RWPE2 (cell line): Measurements from ENCODE around the gene XIRP2.
A peak's percentile ranks its signal among the peaks of the same experiment; 100 is the strongest.

Source experiments
- ATAC-seq: fragments of 200-7000 bp; cut with Tn5 transposase; 3 replicates; pipeline ENCODE4 v1.9.1; 2021; ENCODE audit warnings: low read depth
- DNase-seq: peaks from one replicate; pipeline ENCODE4 v3.0.0-alpha.2; 2020; ENCODE audit warnings: low spot score
- H3K27ac ChIP-seq: fragments of 450-650 bp; 2 replicates; pipeline ENCODE4 v1.5.1; 2017; ENCODE audit warnings: mild to moderate bottlenecking; ENCODE audit not compliant: poor library complexity, severe bottlenecking
- H3K27me3 ChIP-seq: fragments of 250-450 bp; sonication (Bioruptor Pico); 2 replicates; pipeline ENCODE4 v1.5.1; 2021; ENCODE audit warnings: mild to moderate bottlenecking, moderate library complexity; ENCODE audit not compliant: insufficient read depth, poor library complexity, severe bottlenecking
- H3K36me3 ChIP-seq: fragments of 250-450 bp; sonication (Bioruptor Pico); 2 replicates; pipeline ENCODE4 v1.5.1; 2020; ENCODE audit warnings: low read depth, mild to moderate bottlenecking, moderate library complexity
- H3K4me1 ChIP-seq: fragments of 250-450 bp; sonication (Bioruptor Pico); 2 replicates; pipeline ENCODE4 v1.5.1; 2021; ENCODE audit warnings: mild to moderate bottlenecking, moderate library complexity; ENCODE audit not compliant: insufficient read depth, poor library complexity, severe bottlenecking
- H3K4me3 ChIP-seq: fragments of 250-450 bp; sonication (Bioruptor Pico); 2 replicates; pipeline ENCODE4 v1.5.1; 2021; ENCODE audit warnings: mild to moderate bottlenecking, moderate library complexity; ENCODE audit not compliant: severe bottlenecking
- H3K9me3 ChIP-seq: fragments of 250-450 bp; sonication (Bioruptor Pico); 2 replicates; pipeline ENCODE4 v1.5.1; 2021; ENCODE audit warnings: mild to moderate bottlenecking, moderate library complexity; ENCODE audit not compliant: severe bottlenecking
- CTCF ChIP-seq: fragments of 450-650 bp; IDR thresholded peaks from one replicate; pipeline ENCODE4 v1.5.1; 2017; ENCODE audit warnings: mild to moderate bottlenecking, moderate library complexity; ENCODE audit not compliant: poor library complexity, severe bottlenecking

Gene XIRP2

DNA sequence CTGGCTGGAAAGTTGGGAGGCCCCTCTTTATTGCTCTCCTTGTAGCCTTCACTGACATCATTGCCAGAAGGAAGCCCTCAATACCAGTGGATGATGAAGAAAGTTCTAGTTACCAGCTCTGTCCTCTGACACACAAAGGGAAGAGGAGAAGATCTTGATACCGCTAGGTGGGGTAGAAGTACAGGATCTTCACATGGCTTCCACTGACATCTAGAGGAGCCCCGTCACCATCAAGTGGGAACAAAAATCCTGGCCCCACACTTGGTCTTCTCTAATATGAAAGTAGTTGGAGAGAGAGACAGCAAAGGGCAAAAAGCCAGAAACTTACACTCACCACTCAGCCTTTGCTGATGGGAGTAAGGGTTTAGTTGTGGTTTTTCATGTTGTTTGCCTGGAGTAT is 12.4 kb downstream of the XIRP2 start:
- DNase-seq (no peak), ATAC-seq (peak; percentile 58; the same call in 1 of the 3 replicates)
- TF ChIP-seq CTCF = peak; percentile 14
- no peak overlapping the region for H3K27ac ChIP-seq
- no peaks in the 10 kb centered on the region for H3K27me3 ChIP-seq
- H3K4me1 ChIP-seq = no peaks in the 10 kb centered on the region
- no peaks in the 10 kb centered on the region for H3K36me3 ChIP-seq
- no peak overlapping the region for H3K4me3 ChIP-seq
- no peaks in the 10 kb centered on the region for H3K9me3 ChIP-seq

DNA sequence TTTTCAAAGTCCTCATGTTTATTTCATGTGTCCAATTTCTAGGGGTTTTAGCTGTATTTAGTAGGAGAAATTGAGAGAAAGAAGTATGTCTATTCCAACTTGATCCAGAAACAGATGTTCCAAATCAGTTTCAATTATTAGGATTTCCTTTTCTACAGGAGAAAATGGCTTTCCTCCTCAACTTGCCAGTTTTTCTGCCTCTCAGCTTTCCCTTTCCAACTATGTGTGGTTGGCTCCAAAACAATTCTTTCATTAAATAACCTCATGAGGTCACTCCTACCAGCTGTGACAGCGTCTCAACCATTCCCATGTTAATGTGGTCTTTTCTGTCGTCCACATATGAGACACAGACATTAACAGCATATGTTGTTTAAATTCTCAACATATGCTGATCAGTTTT is 13.1 kb downstream of the XIRP2 start:
- no peaks in the 10 kb centered on the region for H3K36me3 ChIP-seq
- H3K27me3 ChIP-seq = no peaks in the 10 kb centered on the region
- no peak for TF ChIP-seq CTCF
- DNase-seq (no peak), ATAC-seq (no peak)
- no peak overlapping the region for H3K4me3 ChIP-seq
- no peaks in the 10 kb centered on the region for H3K4me1 ChIP-seq
- no peak overlapping the region for H3K27ac ChIP-seq
- no peaks in the 10 kb centered on the region for H3K9me3 ChIP-seq

GRCh38 chr2:166916987-166917386 is 28.7 kb downstream of the XIRP2 start:
- no peak overlapping the region for H3K4me3 ChIP-seq
- no peaks in the 10 kb centered on the region for H3K4me1 ChIP-seq
- no peak overlapping the region for H3K27ac ChIP-seq
- no peak for DNase-seq
- ATAC-seq = no peak
- H3K9me3 ChIP-seq = no peaks in the 10 kb centered on the region
- no peaks in the 10 kb centered on the region for H3K27me3 ChIP-seq
- no peaks in the 10 kb centered on the region for H3K36me3 ChIP-seq
- TF ChIP-seq CTCF = no peak

- Histone ChIP-seq H3K27me3 (no peaks in the 10 kb centered on the region), H3K9me3 (no peaks in the 10 kb centered on the region), H3K36me3 (no peaks in the 10 kb centered on the region), H3K27ac (no peak overlapping the region), H3K4me3 (no peak overlapping the region), H3K4me1 (no peaks in the 10 kb centered on the region)
- no peak for TF ChIP-seq CTCF
- DNase-seq (no peak), ATAC-seq (no peak)
Observed at GRCh38 chr2:166917415-166917814, 29.1 kb downstream of the XIRP2 start.

GRCh38 chr2:166921261-166921896 is 33.1 kb downstream of the XIRP2 start:
- Histone ChIP-seq H3K36me3 (no peaks in the 10 kb centered on the region), H3K27me3 (no peaks in the 10 kb centered on the region), H3K4me3 (no peak overlapping the region), H3K27ac (no peak overlapping the region), H3K9me3 (no peaks in the 10 kb centered on the region), H3K4me1 (no peaks in the 10 kb centered on the region)
- ATAC-seq (no peak), DNase-seq (no peak)
- TF ChIP-seq CTCF = no peak
